22Rv1 (cell line): Measurements from ENCODE around the gene TMEM212.

Experiments used
- ZFX ChIP-seq: fragments of 450-650 bp; IDR thresholded peaks from 2 replicates; pipeline ENCODE4 v1.6.1; 2017; ENCODE audit warnings: antibody characterized with exemption, borderline replicate concordance
- TF ChIP-seq, protein P1 (sequence below): fragments of 450-650 bp; IDR thresholded peaks from 2 replicates; pipeline ENCODE4 v1.5.1; 2017; ENCODE audit warnings: mild to moderate bottlenecking

DNA sequence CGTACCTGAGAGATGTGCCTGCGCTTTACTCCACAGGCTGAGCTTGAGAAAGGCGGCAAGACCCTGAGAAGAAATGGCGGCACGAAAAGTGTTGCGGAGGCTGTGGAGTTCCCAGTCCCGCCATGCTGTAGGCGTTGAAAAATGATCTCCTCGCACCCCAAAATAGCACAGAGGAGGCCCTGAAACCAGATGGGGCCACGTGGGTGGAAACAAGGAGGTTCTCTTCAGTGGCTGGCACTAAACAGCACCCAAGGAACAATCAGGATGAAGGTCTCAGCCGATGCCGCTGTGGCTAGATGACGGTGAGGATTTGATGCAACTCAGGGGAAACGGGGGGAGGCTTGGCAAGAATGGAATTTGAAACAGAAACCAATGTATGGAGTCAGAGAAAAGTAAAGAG, 57.3 kb downstream of the TMEM212 start:
- TF ChIP-seq, protein P1, sequence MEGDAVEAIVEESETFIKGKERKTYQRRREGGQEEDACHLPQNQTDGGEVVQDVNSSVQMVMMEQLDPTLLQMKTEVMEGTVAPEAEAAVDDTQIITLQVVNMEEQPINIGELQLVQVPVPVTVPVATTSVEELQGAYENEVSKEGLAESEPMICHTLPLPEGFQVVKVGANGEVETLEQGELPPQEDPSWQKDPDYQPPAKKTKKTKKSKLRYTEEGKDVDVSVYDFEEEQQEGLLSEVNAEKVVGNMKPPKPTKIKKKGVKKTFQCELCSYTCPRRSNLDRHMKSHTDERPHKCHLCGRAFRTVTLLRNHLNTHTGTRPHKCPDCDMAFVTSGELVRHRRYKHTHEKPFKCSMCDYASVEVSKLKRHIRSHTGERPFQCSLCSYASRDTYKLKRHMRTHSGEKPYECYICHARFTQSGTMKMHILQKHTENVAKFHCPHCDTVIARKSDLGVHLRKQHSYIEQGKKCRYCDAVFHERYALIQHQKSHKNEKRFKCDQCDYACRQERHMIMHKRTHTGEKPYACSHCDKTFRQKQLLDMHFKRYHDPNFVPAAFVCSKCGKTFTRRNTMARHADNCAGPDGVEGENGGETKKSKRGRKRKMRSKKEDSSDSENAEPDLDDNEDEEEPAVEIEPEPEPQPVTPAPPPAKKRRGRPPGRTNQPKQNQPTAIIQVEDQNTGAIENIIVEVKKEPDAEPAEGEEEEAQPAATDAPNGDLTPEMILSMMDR: no peak
- no peak for TF ChIP-seq ZFX
